HG03442 (cell line): ENCODE data around the gene RRH.
"Not testable (repeated sequence)": the region's sequence is repeated elsewhere in the genome, so short reads cannot be mapped to it uniquely, and the experiment has no call there.

Experiments
- ATAC-seq: cut with Tn5 transposase; IDR thresholded peaks from one replicate; pipeline ENCODE4 v1.9.1; 2021; ENCODE audit warnings: mild to moderate bottlenecking, moderate library complexity; ENCODE audit not compliant: unreplicated experiment

Gene RRH

GRCh38 chr4:109836985-109837384 lies 9.2 kb downstream of the RRH start:
- no peak for ATAC-seq

- no peak for ATAC-seq
Observed at GRCh38 chr4:109846395-109847098, 18.8 kb downstream of the RRH start.

GRCh38 chr4:109847896-109848442 lies 20.2 kb downstream of the RRH start, which contains the start of gene LRIT3:
TSS of gene LRIT3 (plus strand) at chr4:109848107. CDS start at chr4:109848202, 95 bp downstream.
- no peak for ATAC-seq

- ATAC-seq, result no peak
Observed at GRCh38 chr4:109848501-109848900, 20.7 kb downstream of the RRH start.

GRCh38 chr4:109850601-109851000 lies 22.8 kb downstream of the RRH start:
- no peak for ATAC-seq

GRCh38 chr4:109859426-109860300 lies 31.9 kb downstream of the RRH start:
- ATAC-seq, result not testable (repeated sequence)

GRCh38 chr4:109861271-109861670 lies 33.5 kb downstream of the RRH start:
- ATAC-seq, result no peak

GRCh38 chr4:109861916-109862511 lies 34.2 kb downstream of the RRH start:
- ATAC-seq, result no peak

- no peak for ATAC-seq
Observed at GRCh38 chr4:109864134-109864533, 36.4 kb downstream of the RRH start.

- ATAC-seq, result no peak
Observed at GRCh38 chr4:109870061-109870460, 42.3 kb downstream of the RRH start.

GRCh38 chr4:109872065-109872464 lies 44.3 kb downstream of the RRH start:
- no peak for ATAC-seq

- ATAC-seq, result no peak
Observed at GRCh38 chr4:109872950-109873656, 45.3 kb downstream of the RRH start.

GRCh38 chr4:109873791-109874514 lies 46.2 kb downstream of the RRH start:
- no peak for ATAC-seq

GRCh38 chr4:109875106-109875505 lies 47.3 kb downstream of the RRH start:
- ATAC-seq, result no peak

GRCh38 chr4:109875553-109875952 lies 47.8 kb downstream of the RRH start:
- ATAC-seq, result not testable (repeated sequence)

- no peak for ATAC-seq
Observed at GRCh38 chr4:109876634-109877265, 49.0 kb downstream of the RRH start.

GRCh38 chr4:109877400-109877799 lies 49.6 kb downstream of the RRH start:
- peak; percentile 93 for ATAC-seq

GRCh38 chr4:109878355-109878754 lies 50.6 kb downstream of the RRH start:
- no peak for ATAC-seq

- ATAC-seq, result no peak
Observed at GRCh38 chr4:109879081-109879480, 51.3 kb downstream of the RRH start.
